ENCODE data around the gene GPA33.

- TF ChIP-seq CTCF (IDR thresholded peaks at IDR 0.05) (no peak), POLR2A (IDR thresholded peaks at IDR 0.05) (no peak)
These were observed 47.2 kb upstream of the GPA33 start for GRCh38 chr1:167137332-167137781.
